ENCODE data around the gene SRPRB.

- TF ChIP-seq, protein P1, sequence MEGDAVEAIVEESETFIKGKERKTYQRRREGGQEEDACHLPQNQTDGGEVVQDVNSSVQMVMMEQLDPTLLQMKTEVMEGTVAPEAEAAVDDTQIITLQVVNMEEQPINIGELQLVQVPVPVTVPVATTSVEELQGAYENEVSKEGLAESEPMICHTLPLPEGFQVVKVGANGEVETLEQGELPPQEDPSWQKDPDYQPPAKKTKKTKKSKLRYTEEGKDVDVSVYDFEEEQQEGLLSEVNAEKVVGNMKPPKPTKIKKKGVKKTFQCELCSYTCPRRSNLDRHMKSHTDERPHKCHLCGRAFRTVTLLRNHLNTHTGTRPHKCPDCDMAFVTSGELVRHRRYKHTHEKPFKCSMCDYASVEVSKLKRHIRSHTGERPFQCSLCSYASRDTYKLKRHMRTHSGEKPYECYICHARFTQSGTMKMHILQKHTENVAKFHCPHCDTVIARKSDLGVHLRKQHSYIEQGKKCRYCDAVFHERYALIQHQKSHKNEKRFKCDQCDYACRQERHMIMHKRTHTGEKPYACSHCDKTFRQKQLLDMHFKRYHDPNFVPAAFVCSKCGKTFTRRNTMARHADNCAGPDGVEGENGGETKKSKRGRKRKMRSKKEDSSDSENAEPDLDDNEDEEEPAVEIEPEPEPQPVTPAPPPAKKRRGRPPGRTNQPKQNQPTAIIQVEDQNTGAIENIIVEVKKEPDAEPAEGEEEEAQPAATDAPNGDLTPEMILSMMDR (conservative IDR thresholded peaks at IDR 0.05 in 1 of 2, IDR thresholded peaks at IDR 0.05 in 1 of 2; ENCODE audit: extremely low read depth in 1 of 2, insufficient read depth in 1 of 2, low read depth in 1 of 2, low read length in 2 of 2) = no peak
- no peak for TF ChIP-seq EZH2 (IDR thresholded peaks at IDR 0.05; ENCODE audit: borderline replicate concordance, low read length)
Measured at GRCh38 chr3:133851931-133852330, 46.3 kb downstream of the SRPRB start.

Data from mammary epithelial cell (primary cell).